ENCODE measurements around the gene C11orf21.

DNA sequence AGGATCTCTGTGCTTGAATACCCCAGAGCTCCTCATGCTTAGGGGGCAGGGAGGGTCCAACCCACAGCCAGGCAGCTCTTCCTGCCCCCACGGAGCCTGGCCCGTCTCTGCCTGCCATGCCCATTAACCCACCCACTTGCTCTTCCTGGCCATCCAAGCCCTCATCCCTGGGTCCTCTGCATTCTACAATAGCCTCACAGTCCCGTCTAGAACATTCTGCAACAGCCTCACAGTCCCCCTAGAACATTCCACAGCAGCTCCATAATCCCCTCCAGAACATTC lies 15.2 kb upstream of the C11orf21 start:
- TF ChIP-seq, protein P1, sequence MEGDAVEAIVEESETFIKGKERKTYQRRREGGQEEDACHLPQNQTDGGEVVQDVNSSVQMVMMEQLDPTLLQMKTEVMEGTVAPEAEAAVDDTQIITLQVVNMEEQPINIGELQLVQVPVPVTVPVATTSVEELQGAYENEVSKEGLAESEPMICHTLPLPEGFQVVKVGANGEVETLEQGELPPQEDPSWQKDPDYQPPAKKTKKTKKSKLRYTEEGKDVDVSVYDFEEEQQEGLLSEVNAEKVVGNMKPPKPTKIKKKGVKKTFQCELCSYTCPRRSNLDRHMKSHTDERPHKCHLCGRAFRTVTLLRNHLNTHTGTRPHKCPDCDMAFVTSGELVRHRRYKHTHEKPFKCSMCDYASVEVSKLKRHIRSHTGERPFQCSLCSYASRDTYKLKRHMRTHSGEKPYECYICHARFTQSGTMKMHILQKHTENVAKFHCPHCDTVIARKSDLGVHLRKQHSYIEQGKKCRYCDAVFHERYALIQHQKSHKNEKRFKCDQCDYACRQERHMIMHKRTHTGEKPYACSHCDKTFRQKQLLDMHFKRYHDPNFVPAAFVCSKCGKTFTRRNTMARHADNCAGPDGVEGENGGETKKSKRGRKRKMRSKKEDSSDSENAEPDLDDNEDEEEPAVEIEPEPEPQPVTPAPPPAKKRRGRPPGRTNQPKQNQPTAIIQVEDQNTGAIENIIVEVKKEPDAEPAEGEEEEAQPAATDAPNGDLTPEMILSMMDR (IDR thresholded peaks at IDR 0.05; ENCODE audit: low read depth, low read length, poor library complexity, severe bottlenecking) = no peak
- TF ChIP-seq EZH2phosphoT487 (IDR thresholded peaks at IDR 0.05; ENCODE audit: borderline replicate concordance, low read length) = no peak
